Keratinocyte (primary cell): ENCODE results near the gene RER1.

Experiments
- CTCF ChIP-seq, 3 experiments: IDR thresholded peaks in 1 of 3; conservative IDR thresholded peaks in 1 of 3; optimal IDR thresholded peaks in 1 of 3; 2 replicates in 2 of 3; 3 replicates in 1 of 3; pipeline versions ENCODE3 to v1.5.1; 2011; ENCODE audit warnings: low read length in 3 of 3, mild to moderate bottlenecking in 3 of 3, moderate library complexity in 2 of 3, control low read depth in 1 of 3, inconsistent platforms in 1 of 3; ENCODE audit not compliant: insufficient read depth in 2 of 3; ENCODE audit errors: extremely low read depth in 1 of 3
- EZH2 ChIP-seq: IDR thresholded peaks from one replicate; pipeline ENCODE4 v1.6.1; 2012; ENCODE audit warnings: inconsistent platforms, mild to moderate bottlenecking, low read length, moderate library complexity

DNA sequence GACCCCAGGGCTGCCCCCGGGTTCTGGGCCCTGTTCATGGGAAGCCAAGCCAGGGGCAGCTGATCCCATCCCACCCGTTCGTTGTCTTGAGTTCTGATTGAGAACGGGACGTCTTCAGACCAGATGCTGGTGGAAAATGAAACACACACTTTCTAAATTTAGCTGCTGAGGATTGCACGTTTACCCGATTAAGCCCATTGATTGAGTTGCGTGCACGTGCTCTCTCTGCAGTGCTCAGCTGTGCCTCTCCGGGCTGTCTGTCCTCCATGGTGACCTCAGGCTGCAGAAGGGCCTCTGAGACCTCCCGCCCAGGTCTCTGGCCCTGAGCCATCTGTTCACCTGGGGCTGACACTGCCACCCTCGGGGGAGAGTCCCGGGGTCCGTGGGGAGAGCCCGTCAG lies 47.7 kb downstream of the RER1 start:
- no peak for TF ChIP-seq CTCF (optimal IDR thresholded peaks at IDR 0.05 in 1 of 3, IDR thresholded peaks at IDR 0.05 in 1 of 3, conservative IDR thresholded peaks at IDR 0.05 in 1 of 3; ENCODE audit: extremely low read depth in 1 of 3, insufficient read depth in 2 of 3, low read length in 3 of 3)
- TF ChIP-seq EZH2 = no peak
